ENCODE data around the gene ZFPM1.

GRCh38 chr16:88404769-88405168 is 48.3 kb upstream of the ZFPM1 start:
- TF ChIP-seq CTCF (IDR thresholded peaks at IDR 0.05) (no peak), ZFX (IDR thresholded peaks at IDR 0.05; ENCODE audit: borderline replicate concordance) (no peak)

Data from 22Rv1 (cell line).